RWPE2 (cell line): Measurements from ENCODE around the gene N4BP2L2.

Source experiments
- ATAC-seq: fragments of 200-7000 bp; cut with Tn5 transposase; 3 replicates; pipeline ENCODE4 v1.9.1; 2021; ENCODE audit warnings: low read depth
- DNase-seq: peaks from one replicate; pipeline ENCODE4 v3.0.0-alpha.2; 2020; ENCODE audit warnings: low spot score
- H3K27ac ChIP-seq: fragments of 450-650 bp; 2 replicates; pipeline ENCODE4 v1.5.1; 2017; ENCODE audit warnings: mild to moderate bottlenecking; ENCODE audit not compliant: poor library complexity, severe bottlenecking
- H3K27me3 ChIP-seq: fragments of 250-450 bp; sonication (Bioruptor Pico); 2 replicates; pipeline ENCODE4 v1.5.1; 2021; ENCODE audit warnings: mild to moderate bottlenecking, moderate library complexity; ENCODE audit not compliant: insufficient read depth, poor library complexity, severe bottlenecking
- H3K36me3 ChIP-seq: fragments of 250-450 bp; sonication (Bioruptor Pico); 2 replicates; pipeline ENCODE4 v1.5.1; 2020; ENCODE audit warnings: low read depth, mild to moderate bottlenecking, moderate library complexity
- H3K4me1 ChIP-seq: fragments of 250-450 bp; sonication (Bioruptor Pico); 2 replicates; pipeline ENCODE4 v1.5.1; 2021; ENCODE audit warnings: mild to moderate bottlenecking, moderate library complexity; ENCODE audit not compliant: insufficient read depth, poor library complexity, severe bottlenecking
- H3K4me3 ChIP-seq: fragments of 250-450 bp; sonication (Bioruptor Pico); 2 replicates; pipeline ENCODE4 v1.5.1; 2021; ENCODE audit warnings: mild to moderate bottlenecking, moderate library complexity; ENCODE audit not compliant: severe bottlenecking
- H3K9me3 ChIP-seq: fragments of 250-450 bp; sonication (Bioruptor Pico); 2 replicates; pipeline ENCODE4 v1.5.1; 2021; ENCODE audit warnings: mild to moderate bottlenecking, moderate library complexity; ENCODE audit not compliant: severe bottlenecking
- TF ChIP-seq, protein P1 (sequence below): fragments of 450-650 bp; IDR thresholded peaks from one replicate; pipeline ENCODE4 v1.5.1; 2017; ENCODE audit warnings: mild to moderate bottlenecking, moderate library complexity; ENCODE audit not compliant: poor library complexity, severe bottlenecking

N4BP2L2 gene

DNA sequence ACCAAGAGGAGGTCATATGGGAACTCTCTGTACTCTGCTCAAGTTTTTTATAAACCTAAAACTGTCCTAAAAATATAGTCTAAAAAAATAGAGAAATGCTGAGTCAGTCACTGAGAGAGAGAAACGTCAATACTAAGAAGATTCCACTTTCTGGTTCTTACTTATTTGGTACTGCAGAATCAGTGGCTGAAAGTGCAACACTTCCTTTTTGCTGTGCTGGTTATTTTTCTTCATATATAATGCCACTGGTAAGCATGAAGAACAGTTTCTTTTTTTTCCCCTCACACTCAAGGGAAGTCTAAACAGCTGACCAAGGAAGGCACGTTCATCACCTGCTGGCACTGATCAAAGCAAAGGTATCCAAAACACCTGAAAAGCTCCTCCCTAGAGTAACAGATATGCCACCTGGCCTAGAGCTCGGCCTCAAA, 66.4 kb downstream of the N4BP2L2 start:
- no peaks in the 10 kb centered on the region for H3K9me3 ChIP-seq
- H3K4me1 ChIP-seq: no peaks in the 10 kb centered on the region
- no peaks in the 10 kb centered on the region for H3K36me3 ChIP-seq
- no peak overlapping the region for H3K27ac ChIP-seq
- DNase-seq (no peak), ATAC-seq (no peak)
- H3K4me3 ChIP-seq: no peak overlapping the region
- TF ChIP-seq, protein P1, sequence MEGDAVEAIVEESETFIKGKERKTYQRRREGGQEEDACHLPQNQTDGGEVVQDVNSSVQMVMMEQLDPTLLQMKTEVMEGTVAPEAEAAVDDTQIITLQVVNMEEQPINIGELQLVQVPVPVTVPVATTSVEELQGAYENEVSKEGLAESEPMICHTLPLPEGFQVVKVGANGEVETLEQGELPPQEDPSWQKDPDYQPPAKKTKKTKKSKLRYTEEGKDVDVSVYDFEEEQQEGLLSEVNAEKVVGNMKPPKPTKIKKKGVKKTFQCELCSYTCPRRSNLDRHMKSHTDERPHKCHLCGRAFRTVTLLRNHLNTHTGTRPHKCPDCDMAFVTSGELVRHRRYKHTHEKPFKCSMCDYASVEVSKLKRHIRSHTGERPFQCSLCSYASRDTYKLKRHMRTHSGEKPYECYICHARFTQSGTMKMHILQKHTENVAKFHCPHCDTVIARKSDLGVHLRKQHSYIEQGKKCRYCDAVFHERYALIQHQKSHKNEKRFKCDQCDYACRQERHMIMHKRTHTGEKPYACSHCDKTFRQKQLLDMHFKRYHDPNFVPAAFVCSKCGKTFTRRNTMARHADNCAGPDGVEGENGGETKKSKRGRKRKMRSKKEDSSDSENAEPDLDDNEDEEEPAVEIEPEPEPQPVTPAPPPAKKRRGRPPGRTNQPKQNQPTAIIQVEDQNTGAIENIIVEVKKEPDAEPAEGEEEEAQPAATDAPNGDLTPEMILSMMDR: no peak
- H3K27me3 ChIP-seq: no peaks in the 10 kb centered on the region

DNA sequence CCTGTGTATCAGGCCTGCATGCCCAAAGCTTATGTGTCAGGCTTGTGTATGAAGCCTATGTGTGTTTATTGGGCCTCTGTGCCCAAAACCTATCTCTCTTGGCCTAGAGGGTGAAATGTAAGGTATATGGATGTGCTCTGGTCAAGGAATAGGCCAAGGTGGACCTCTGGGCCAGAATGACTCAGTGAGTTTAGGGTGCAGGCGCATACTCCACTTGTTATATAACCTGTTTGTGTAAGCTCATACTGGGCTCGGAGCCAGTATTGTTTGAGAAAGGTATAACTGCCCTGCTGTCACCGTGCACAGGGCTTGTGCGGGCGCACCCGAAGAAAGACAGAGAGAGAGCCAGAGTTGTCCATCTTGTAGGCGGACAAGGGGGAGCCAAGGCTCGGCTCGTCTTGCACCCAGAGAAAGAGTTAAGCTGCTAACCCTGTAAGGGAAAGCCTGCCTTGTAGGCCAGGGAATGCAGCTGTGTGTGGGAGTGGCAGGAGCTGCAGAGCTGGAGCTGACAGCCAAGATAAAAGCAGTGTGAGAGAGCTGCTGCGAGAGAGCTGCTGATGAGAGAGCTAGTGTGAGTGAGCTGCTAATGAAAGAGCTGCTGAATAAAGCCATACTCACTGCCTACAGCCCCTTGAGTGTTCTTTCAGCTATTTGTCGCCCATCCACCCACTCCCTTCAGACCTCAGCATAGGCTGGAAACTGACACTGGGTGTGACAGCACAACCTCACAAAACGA, 67.2 kb downstream of the N4BP2L2 start:
- H3K9me3 ChIP-seq: no peaks in the 10 kb centered on the region
- no peak overlapping the region for H3K27ac ChIP-seq
- no peaks in the 10 kb centered on the region for H3K36me3 ChIP-seq
- no peaks in the 10 kb centered on the region for H3K4me1 ChIP-seq
- ATAC-seq (no peak), DNase-seq (no peak)
- no peaks in the 10 kb centered on the region for H3K27me3 ChIP-seq
- no peak overlapping the region for H3K4me3 ChIP-seq
- TF ChIP-seq, protein P1: no peak

DNA sequence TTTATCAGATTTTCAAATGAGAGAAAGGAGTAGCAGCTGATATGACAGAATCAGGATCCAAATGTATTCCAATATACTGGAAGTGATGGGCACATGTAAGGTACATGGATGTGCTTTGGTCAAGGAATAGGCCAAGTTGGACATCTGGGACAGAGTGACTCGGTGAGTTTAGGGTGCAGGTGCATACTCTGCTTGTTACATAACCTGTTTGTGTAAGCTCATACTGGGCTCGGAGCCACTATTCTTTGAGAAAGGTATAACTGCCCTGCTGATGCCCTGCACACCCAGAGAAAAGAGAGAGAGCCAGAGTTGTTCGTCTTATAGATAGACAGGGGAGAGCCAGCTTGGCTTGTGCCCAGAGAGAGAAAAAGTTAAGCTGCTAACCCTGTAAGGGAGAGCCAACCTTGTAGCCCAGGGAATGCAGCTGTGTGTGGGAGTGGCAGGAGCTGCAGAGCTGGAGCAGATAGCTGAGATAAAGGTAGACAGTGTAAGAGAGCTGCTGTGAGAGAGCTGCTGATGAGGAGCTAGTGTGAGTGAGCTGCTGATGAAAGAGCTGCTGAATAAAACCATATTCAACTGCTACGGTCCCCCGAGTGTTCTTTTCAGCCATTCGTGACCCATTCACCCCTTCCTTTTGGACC, 70.0 kb downstream of the N4BP2L2 start:
- H3K9me3 ChIP-seq: no peaks in the 10 kb centered on the region
- no peak overlapping the region for H3K4me3 ChIP-seq
- TF ChIP-seq, protein P1: no peak
- no peak overlapping the region for H3K27ac ChIP-seq
- H3K27me3 ChIP-seq: no peaks in the 10 kb centered on the region
- DNase-seq: no peak
- no peaks in the 10 kb centered on the region for H3K36me3 ChIP-seq
- no peaks in the 10 kb centered on the region for H3K4me1 ChIP-seq
- no peak for ATAC-seq

DNA sequence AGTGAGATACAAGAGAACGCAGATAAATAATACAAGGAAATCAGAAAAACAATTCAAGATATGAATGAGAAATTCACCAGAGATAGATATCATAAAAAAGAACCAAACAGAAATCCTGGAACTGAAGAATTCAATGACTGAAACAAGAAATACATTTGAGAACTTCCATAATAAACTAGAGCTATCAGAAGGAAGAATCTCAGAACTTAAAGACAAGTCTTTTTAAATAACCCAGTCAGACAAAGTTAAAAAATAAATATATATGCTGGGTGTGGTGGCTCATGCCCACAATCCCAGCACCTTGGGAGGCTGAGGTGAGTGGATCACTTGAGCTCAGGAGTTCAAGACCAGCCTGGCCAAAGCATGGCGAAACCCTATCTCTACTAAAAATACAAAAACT, 82.0 kb downstream of the N4BP2L2 start:
- Histone ChIP-seq H3K27ac (no peak overlapping the region), H3K4me1 (no peaks in the 10 kb centered on the region), H3K4me3 (no peak overlapping the region), H3K27me3 (no peaks in the 10 kb centered on the region), H3K36me3 (no peaks in the 10 kb centered on the region), H3K9me3 (peaks cover 7% of the 10 kb centered on the region)
- DNase-seq (no peak), ATAC-seq (no peak)
- TF ChIP-seq, protein P1: no peak

DNA sequence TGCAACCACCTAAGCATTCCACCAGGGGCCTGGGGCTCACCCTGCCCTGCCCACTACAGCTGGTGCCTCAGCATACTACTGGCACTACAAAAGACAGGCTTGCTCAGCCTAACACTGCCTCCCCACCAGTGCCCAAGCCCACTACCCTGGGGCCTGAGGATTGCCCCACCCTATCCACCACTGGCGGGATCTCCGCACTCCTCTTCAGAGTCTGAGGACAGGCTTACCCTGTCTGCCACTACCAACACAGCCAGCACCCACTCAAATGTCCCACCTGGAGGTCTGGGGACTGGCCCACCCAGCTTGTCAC, 83.0 kb downstream of the N4BP2L2 start:
- Histone ChIP-seq H3K36me3 (no peaks in the 10 kb centered on the region), H3K4me3 (no peak overlapping the region), H3K9me3 (peaks cover 7% of the 10 kb centered on the region), H3K27me3 (no peaks in the 10 kb centered on the region), H3K27ac (no peak overlapping the region), H3K4me1 (no peaks in the 10 kb centered on the region)
- TF ChIP-seq, protein P1: no peak
- DNase-seq (no peak), ATAC-seq (no peak)
